ENCODE measurements around the gene ARHGAP18.

DNA sequence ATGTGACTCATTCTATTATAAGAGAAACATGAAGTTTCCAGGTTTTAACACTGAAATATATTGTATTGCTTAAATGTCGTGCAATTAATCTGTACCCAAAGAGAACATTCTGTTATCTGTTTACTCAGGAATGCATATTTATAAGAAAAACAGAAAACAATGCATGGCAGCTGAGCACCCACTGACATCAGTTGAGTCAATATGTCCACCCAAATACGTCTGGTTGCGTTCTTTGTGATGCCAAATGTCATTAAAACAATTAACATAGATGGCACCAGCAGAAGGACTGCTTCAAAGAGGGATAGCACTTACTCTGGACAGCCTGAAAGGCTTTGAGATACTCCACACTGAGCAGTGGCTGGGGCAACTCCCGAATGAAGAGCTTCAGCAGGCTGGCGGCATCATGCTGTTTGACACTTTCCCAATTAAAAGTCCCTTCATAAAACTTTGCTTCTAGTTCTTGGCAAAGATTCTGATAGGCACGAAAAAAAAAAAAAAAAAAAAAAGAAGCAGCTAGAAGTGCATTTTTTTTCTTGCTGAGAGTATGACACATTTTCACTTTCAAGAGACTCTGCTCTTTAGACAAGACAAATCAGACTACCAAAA, 102.3 kb downstream of the ARHGAP18 start:
- TF ChIP-seq CTCF (IDR thresholded peaks at IDR 0.05 in 8 of 11, conservative IDR thresholded peaks at IDR 0.05 in 3 of 11) (no peak), POLR2AphosphoS5 (IDR thresholded peaks at IDR 0.05) (peak in 1 of 3 donors; percentile 32), POLR2A (IDR thresholded peaks at IDR 0.05) (no peak)

Data from spleen (tissue), 7 donors.